Lung (tissue), 12 donors: ENCODE results near the gene CAMK1D. TPM values are rescaled to one million over a fixed set of nuclear protein-coding genes. Genes with fewer than 3 reads are reported as not detected.

Experiments used
- ATAC-seq: fragments of 200-7000 bp; cut with Tn5 transposase; one replicate; pipeline ENCODE4 v1.9.1; 2020; ENCODE audit warnings: moderate number of reproducible peaks; ENCODE audit not compliant: insufficient read depth, low FRiP score
- DNase-seq, 3 donors: peaks; one replicate each; pipeline ENCODE4 v3.0.0-alpha.2; 2013 to 2017
- H3K27ac ChIP-seq, 2 donors: one replicate each; pipeline ENCODE4 v1.5.1; 2013; ENCODE audit warnings: mild to moderate bottlenecking in 2 of 2, moderate library complexity in 2 of 2, control low read depth in 1 of 2, inconsistent platforms in 1 of 2, low read depth in 1 of 2, low read length in 1 of 2
- H3K27me3 ChIP-seq, 3 donors: one replicate each; pipeline ENCODE4 v1.5.1; 2013; ENCODE audit warnings: low read length in 2 of 3; ENCODE audit not compliant: control insufficient read depth in 3 of 3, insufficient read depth in 3 of 3
- H3K36me3 ChIP-seq, 4 donors: one replicate each; pipeline ENCODE4 v1.5.1; 2013; ENCODE audit warnings: low read length in 4 of 4, mild to moderate bottlenecking in 1 of 4, moderate library complexity in 1 of 4; ENCODE audit not compliant: control insufficient read depth in 4 of 4, insufficient read depth in 4 of 4
- H3K4me1 ChIP-seq, 5 donors: one replicate each; pipeline ENCODE4 v1.5.1; 2013; ENCODE audit warnings: low read length in 5 of 5, mild to moderate bottlenecking in 2 of 5, moderate library complexity in 1 of 5; ENCODE audit not compliant: control insufficient read depth in 5 of 5, insufficient read depth in 5 of 5
- H3K4me3 ChIP-seq: one replicate; pipeline ENCODE4 v1.5.1; 2013; ENCODE audit warnings: mild to moderate bottlenecking, control low read depth, moderate library complexity
- H3K9ac ChIP-seq, 2 donors: one replicate each; pipeline ENCODE4 v1.5.1; 2013; ENCODE audit warnings: low read length in 2 of 2, control low read depth in 1 of 2; ENCODE audit not compliant: insufficient read depth in 1 of 2
- H3K9me3 ChIP-seq, 4 donors: one replicate each; pipeline ENCODE4 v1.5.1; 2013; ENCODE audit warnings: low read length in 3 of 4, mild to moderate bottlenecking in 1 of 4, moderate library complexity in 1 of 4; ENCODE audit not compliant: control insufficient read depth in 4 of 4, insufficient read depth in 3 of 4
- WGBS, 2 donors: extraction: QIAGEN DNeasy Blood & Tissue Kit; methylation state at CpG; one replicate each; pipeline ENCODE4 v1.1.7; 2013; 5-methylcytosine and 5-hydroxymethylcytosine counted together
- polyA plus RNA-seq, 2 donors: library from polyadenylated mRNA; stranded (reverse); fragments of 200-250 nt; gene quantifications; one replicate each; pipeline ENCODE4 v1.2.1, GENCODE V29; 2013
- total RNA-seq, 2 donors: library from RNA; depleted of rRNA in 1 of 2; stranded (reverse); fragments of >200 nt in 1 of 2; gene quantifications; one replicate each; pipeline ENCODE4 v1.2.1, GENCODE V29; 2014 to 2021
- TF ChIP-seq, protein P1 (sequence below): IDR thresholded peaks from 2 replicates; pipeline ENCODE4 v1.5.1; 2012; ENCODE audit warnings: mild to moderate bottlenecking; ENCODE audit errors: control extremely low read depth, extremely low read depth
- donor health status: control.
- donor health status: control.
- donor health status: Bipolar disorder and iron deficiency.
- donor health status: healthy.
- donor health status: DM: yes; HTN: yes; CAD: no.

Gene CAMK1D
- total and polyA plus RNA-seq, 4 donors = 3.2 to 37.4 (median 7.0) TPM

GRCh38 chr10:12350167-12350872 is 973 bp downstream of the CAMK1D start:
- TF ChIP-seq, protein P1, sequence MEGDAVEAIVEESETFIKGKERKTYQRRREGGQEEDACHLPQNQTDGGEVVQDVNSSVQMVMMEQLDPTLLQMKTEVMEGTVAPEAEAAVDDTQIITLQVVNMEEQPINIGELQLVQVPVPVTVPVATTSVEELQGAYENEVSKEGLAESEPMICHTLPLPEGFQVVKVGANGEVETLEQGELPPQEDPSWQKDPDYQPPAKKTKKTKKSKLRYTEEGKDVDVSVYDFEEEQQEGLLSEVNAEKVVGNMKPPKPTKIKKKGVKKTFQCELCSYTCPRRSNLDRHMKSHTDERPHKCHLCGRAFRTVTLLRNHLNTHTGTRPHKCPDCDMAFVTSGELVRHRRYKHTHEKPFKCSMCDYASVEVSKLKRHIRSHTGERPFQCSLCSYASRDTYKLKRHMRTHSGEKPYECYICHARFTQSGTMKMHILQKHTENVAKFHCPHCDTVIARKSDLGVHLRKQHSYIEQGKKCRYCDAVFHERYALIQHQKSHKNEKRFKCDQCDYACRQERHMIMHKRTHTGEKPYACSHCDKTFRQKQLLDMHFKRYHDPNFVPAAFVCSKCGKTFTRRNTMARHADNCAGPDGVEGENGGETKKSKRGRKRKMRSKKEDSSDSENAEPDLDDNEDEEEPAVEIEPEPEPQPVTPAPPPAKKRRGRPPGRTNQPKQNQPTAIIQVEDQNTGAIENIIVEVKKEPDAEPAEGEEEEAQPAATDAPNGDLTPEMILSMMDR = no peak
- Histone ChIP-seq H3K4me1 (peaks cover 0 to 17% (median 4%) of the 10 kb centered on the region in 5 donors), H3K27ac (peak overlapping the region in 1 of 2 donors; percentile 59), H3K27me3 (peaks cover 0 to 53% (median 16%) of the 10 kb centered on the region in 3 donors), H3K9ac (peak overlapping the region in 1 of 2 donors; percentile 17), H3K9me3 (peaks cover 0 to 2% (median 0%) of the 10 kb centered on the region in 4 donors), H3K4me3 (peak overlapping the region; percentile 69), H3K36me3 (no peaks in the 10 kb centered on the region)
- DNase-seq (peak; percentile 38 to 63 (median 47)), ATAC-seq (peak; percentile 23)
- 0 to 1% methylated on average over 46 to 47 of the region's 47 CpGs for WGBS, 2 donors

DNA sequence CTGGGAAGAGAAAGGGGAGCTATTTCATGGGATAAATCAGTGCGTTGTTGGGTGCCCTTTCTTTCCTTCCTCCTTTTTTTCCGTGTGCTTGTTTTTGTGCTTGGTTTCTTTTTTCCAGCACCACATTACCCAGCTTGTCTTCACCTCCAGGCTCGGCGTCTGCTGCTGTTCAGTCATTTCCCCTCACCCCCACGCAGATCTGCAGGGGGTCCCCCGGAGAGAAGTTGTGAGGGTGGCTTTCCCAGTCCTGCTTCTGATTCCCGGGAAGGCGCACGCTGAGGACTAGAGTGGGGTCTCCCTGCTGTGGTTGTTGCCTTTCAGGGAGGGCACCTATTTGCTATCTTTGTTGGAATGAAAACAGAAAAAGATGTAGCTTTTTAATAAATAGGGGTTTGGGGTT is 1.6 kb downstream of the CAMK1D start:
- TF ChIP-seq, protein P1 = no peak
- peaks cover 0 to 17% (median 4%) of the 10 kb centered on the region in 5 donors for H3K4me1 ChIP-seq
- peaks cover 0 to 2% (median 0%) of the 10 kb centered on the region in 4 donors for H3K9me3 ChIP-seq
- H3K9ac ChIP-seq = peak overlapping the region in 1 of 2 donors; percentile 17
- ATAC-seq (no peak), DNase-seq (no peak)
- peaks cover 0 to 58% (median 16%) of the 10 kb centered on the region in 3 donors for H3K27me3 ChIP-seq
- no peak overlapping the region for H3K4me3 ChIP-seq
- 17 to 20% methylated on average over 9 of the region's 9 CpGs for WGBS, 2 donors
- no peaks in the 10 kb centered on the region for H3K36me3 ChIP-seq
- no peak overlapping the region for H3K27ac ChIP-seq

- WGBS, 2 donors = 41 to 47% methylated on average over 8 of the region's 8 CpGs
- H3K36me3 ChIP-seq = no peaks in the 10 kb centered on the region
- TF ChIP-seq, protein P1 = no peak
- no peak overlapping the region for H3K27ac ChIP-seq
- ATAC-seq (no peak), DNase-seq (no peak)
- no peak overlapping the region for H3K4me3 ChIP-seq
- H3K27me3 ChIP-seq = peaks cover 0 to 61% (median 16%) of the 10 kb centered on the region in 3 donors
- H3K9ac ChIP-seq = no peak overlapping the region
- H3K4me1 ChIP-seq = peaks cover 0 to 17% (median 4%) of the 10 kb centered on the region in 5 donors
- peaks cover 0 to 2% (median 0%) of the 10 kb centered on the region in 4 donors for H3K9me3 ChIP-seq
Observed at GRCh38 chr10:12351447-12351846, 2.1 kb downstream of the CAMK1D start.
